ENCODE data around the gene SEMA4B.
"Not testable (repeated sequence)": the region's sequence is repeated elsewhere in the genome, so short reads cannot be mapped to it uniquely, and the experiment has no call there.

The SEMA4B gene

GRCh38 chr15:90262426-90262825, 61.3 kb downstream of the SEMA4B start:
- DNase-seq, result no peak

DNA sequence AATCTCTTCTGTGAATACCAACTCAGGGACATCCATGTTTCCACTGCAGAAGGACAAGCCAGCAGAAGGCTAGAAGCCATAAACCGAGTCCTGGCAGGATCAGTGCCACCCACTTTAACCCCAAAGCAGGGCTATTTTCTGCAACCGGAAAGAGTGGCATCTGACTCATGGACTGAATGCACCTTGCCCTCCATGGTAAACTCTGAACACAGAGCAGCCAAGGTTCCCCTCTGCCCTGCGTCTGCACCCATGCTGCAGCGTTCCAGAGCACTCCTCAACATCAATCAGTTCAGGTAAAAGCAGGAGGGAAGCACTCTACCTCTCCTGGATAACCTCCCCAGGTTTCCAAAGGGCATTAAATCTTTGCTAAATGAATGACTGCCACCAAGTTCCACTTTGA, 63.5 kb downstream of the SEMA4B start:
- no peak for DNase-seq

- peak; percentile 78 for DNase-seq
Measured at GRCh38 chr15:90265271-90266060, 64.3 kb downstream of the SEMA4B start, which contains the start of gene NGRN. Gene NGRN (plus strand): TSS chr15:90265672. CDS start chr15:90265713, 41 bp downstream.

GRCh38 chr15:90266061-90266431, 64.9 kb downstream of the SEMA4B start:
- peak; percentile 65 for DNase-seq

DNA sequence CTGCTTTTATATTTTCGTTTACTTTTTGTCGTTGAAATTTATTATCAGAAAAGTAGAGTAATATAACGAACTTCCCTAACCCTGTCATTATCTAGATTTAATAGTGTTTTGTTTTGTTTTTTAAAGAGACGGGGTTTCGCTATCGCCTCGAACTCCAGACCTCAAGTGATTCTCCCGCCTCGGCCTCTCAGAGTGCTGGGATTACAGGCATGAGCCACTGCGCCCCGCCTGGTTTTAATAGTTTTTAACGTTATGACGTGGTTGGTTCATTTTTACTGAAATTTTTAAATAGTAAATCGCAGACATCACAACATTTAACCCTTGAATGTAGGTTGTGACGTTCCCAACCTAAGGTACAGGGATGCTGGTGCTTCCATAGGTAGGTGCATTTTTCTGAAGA, 65.4 kb downstream of the SEMA4B start:
- DNase-seq, result no peak

DNA sequence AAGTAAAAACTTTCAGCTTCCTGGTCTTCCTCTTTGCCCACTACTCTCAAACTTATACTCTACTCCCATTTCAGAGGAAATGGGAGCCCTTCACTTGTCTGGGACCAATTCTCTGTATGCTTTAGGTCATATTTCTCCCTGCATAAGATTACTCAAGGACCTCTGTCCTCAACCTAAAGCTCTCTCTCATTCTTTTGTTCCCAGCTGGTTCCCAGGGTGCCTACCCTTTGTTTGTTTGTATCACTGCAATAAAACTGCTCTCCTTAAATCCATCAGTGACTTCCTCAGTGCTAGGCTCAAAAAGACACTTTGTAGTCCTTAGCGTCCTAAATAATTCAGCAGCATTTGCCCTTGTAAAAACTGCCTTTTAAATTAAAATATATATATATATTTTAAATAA, 67.3 kb downstream of the SEMA4B start:
- DNase-seq, result no peak

GRCh38 chr15:90270502-90271150, 69.5 kb downstream of the SEMA4B start:
- DNase-seq, result no peak

DNA sequence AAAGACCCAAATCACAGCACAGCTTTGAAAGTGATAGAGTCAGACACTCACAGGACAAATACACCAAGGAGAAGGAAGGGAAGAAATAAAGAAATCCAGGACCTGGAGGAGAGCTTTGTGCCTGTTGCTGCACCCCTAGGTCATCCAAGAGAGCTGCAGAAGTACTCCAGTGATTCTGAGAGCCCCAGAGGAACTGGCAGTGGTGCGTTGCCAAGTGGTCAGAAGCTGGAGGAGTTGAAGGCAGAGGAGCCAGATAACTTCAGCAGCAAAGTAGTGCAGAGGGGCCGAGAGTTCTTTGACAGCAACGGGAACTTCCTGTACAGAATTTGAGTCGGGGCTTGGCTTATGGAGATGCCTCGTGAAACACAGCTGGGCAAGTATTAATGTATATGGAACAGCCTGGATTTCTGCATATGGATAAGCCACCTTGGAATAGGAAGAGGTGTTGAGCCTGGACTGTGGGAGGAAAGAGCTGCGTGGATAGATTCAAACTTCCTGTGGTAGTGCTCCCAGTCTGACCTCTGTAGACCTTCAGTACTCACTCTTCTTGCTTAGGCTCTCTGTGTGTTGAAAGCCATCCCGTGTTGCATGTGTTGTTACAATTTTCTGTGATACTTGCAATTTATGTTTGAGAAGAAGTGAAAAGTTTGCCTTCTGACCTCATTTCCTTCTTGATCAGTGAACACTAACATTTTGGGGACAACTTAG, 70.5 kb downstream of the SEMA4B start:
- DNase-seq, result no peak

- not testable (repeated sequence) for DNase-seq
Measured at GRCh38 chr15:90278467-90278866, 77.3 kb downstream of the SEMA4B start.
